IMR-90 (cell line): ENCODE measurements around the gene CD70. TPM values are rescaled to one million over a fixed set of nuclear protein-coding genes. Genes with fewer than 3 reads are reported as not detected.

ENCODE experiments used
- ATAC-seq: fragments of 200-7000 bp; cut with Tn5 transposase; 2 replicates; pipeline ENCODE4 v1.9.1; 2020; ENCODE audit warnings: low read depth, mild to moderate bottlenecking, moderate library complexity
- BruUV-seq: library from RNA; stranded (reverse); fragments of 400-500 nt; replicated peaks from 2 replicates; lab custom pipeline; 2021; lab: Mats Ljungman, UMichigan
- CTCF ChIA-PET: fragments of 300-600 bp; formaldehyde crosslinking; extraction: SDS; loops from one replicate; lab custom pipeline; 2021; ENCODE audit warnings: antibody characterized with exemption; lab: Yijun Ruan, JAX
- POLR2A ChIA-PET: fragments of 300-600 bp; sonication (Branson Sonifier 250); formaldehyde crosslinking; loops from one replicate; lab custom pipeline; 2022; ENCODE audit warnings: antibody characterized with exemption; ENCODE audit not compliant: unreplicated experiment; lab: Charles Lee
- DNase-seq: peaks from one replicate; pipeline ENCODE4 v3.0.0; 2013
- H2AFZ ChIP-seq: replicated peaks from 2 replicates; pipeline ENCODE3; 2013; ENCODE audit warnings: low read length, mild to moderate bottlenecking; ENCODE audit not compliant: poor library complexity
- H2AK5ac ChIP-seq: 2 replicates; pipeline ENCODE4 v1.6.1; 2013; ENCODE audit warnings: low read depth, low read length, inconsistent platforms
- H2AK9ac ChIP-seq: replicated peaks from 2 replicates; pipeline ENCODE3; 2013; ENCODE audit warnings: mild to moderate bottlenecking, low read depth, low read length, moderate library complexity; ENCODE audit not compliant: poor library complexity
- H2BK120ac ChIP-seq: 2 replicates; pipeline ENCODE4 v1.6.1; 2013; ENCODE audit warnings: low read depth, low read length, inconsistent platforms
- H2BK15ac ChIP-seq: 3 replicates; pipeline ENCODE4 v1.6.1; 2013; ENCODE audit warnings: low read depth, low read length, inconsistent platforms
- H2BK20ac ChIP-seq: 2 replicates; pipeline ENCODE4 v1.6.1; 2013; ENCODE audit warnings: low read depth, mild to moderate bottlenecking, inconsistent platforms, low read length, moderate library complexity
- H2BK5ac ChIP-seq: 2 replicates; pipeline ENCODE4 v1.6.1; 2013; ENCODE audit warnings: mild to moderate bottlenecking, low read depth, low read length, inconsistent platforms; ENCODE audit not compliant: poor library complexity, severe bottlenecking
- H3K14ac ChIP-seq: replicated peaks from 2 replicates; pipeline ENCODE4 v1.6.1; 2013; ENCODE audit warnings: low read depth, low read length, inconsistent platforms
- H3K18ac ChIP-seq: 2 replicates; pipeline ENCODE4 v1.6.1; 2013; ENCODE audit warnings: low read depth, low read length, control low read depth
- H3K23ac ChIP-seq: 2 replicates; pipeline ENCODE4 v1.6.1; 2013; ENCODE audit warnings: low read depth, low read length, inconsistent platforms
- H3K27ac ChIP-seq: 2 replicates; pipeline ENCODE4 v1.5.1; 2013; ENCODE audit warnings: mild to moderate bottlenecking, control low read depth, low read length; ENCODE audit not compliant: insufficient read depth
- H3K27me3 ChIP-seq: 2 replicates; pipeline ENCODE4 v1.6.1; 2013; ENCODE audit warnings: low read length; ENCODE audit not compliant: control insufficient read depth, insufficient read depth
- H3K36me3 ChIP-seq: 2 replicates; pipeline ENCODE4 v1.6.1; 2013; ENCODE audit warnings: low read length, mixed read lengths; ENCODE audit not compliant: control insufficient read depth, insufficient read depth
- H3K4ac ChIP-seq: 2 replicates; pipeline ENCODE4 v1.6.1; 2013; ENCODE audit warnings: low read depth, low read length, inconsistent platforms
- H3K4me1 ChIP-seq: 2 replicates; pipeline ENCODE4 v1.6.1; 2013; ENCODE audit warnings: low read length, mixed read lengths; ENCODE audit not compliant: control insufficient read depth, insufficient read depth
- H3K4me2 ChIP-seq: 2 replicates; pipeline ENCODE4 v1.6.1; 2013; ENCODE audit warnings: low read depth, mild to moderate bottlenecking, control low read depth, low read length, moderate library complexity
- H3K4me3 ChIP-seq: 2 replicates; pipeline ENCODE4 v1.5.1; 2013; ENCODE audit warnings: low read depth, mild to moderate bottlenecking, control low read depth, low read length, moderate library complexity; ENCODE audit not compliant: insufficient read depth
- H3K56ac ChIP-seq: 2 replicates; pipeline ENCODE4 v1.6.1; 2013; ENCODE audit warnings: low read length, inconsistent platforms; ENCODE audit not compliant: insufficient read depth; ENCODE audit errors: extremely low read depth
- H3K79me1 ChIP-seq, 2 experiments: 2 replicates each; pipeline ENCODE4 v1.6.1; 2013; ENCODE audit warnings: low read length in 2 of 2, inconsistent platforms in 1 of 2, low read depth in 1 of 2
- H3K9ac ChIP-seq: 2 replicates; pipeline ENCODE4 v1.6.1; 2013; ENCODE audit warnings: low read depth, low read length, control low read depth
- H3K9me1 ChIP-seq: 2 replicates; pipeline ENCODE4 v1.6.1; 2013; ENCODE audit warnings: low read length, inconsistent platforms; ENCODE audit not compliant: insufficient read depth
- H3K9me3 ChIP-seq: 2 replicates; pipeline ENCODE4 v1.6.1; 2013; ENCODE audit warnings: low read length; ENCODE audit not compliant: control insufficient read depth, insufficient read depth
- H4K20me1 ChIP-seq: 2 replicates; pipeline ENCODE4 v1.6.1; 2013; ENCODE audit warnings: low read length, inconsistent platforms; ENCODE audit not compliant: insufficient read depth
- H4K5ac ChIP-seq: 2 replicates; pipeline ENCODE4 v1.6.1; 2013; ENCODE audit warnings: mild to moderate bottlenecking, low read depth, low read length, control low read depth
- H4K8ac ChIP-seq, 2 experiments: 2 replicates each; pipeline ENCODE4 v1.6.1; 2013; ENCODE audit warnings: low read depth in 2 of 2, low read length in 2 of 2, control low read depth in 1 of 2, inconsistent platforms in 1 of 2
- H4K91ac ChIP-seq: 2 replicates; pipeline ENCODE4 v1.6.1; 2013; ENCODE audit warnings: low read depth, low read length, inconsistent platforms; ENCODE audit not compliant: insufficient read depth
- BHLHE40 ChIP-seq: fragments of 150-350 bp; IDR thresholded peaks from 2 replicates; pipeline ENCODE4 v1.6.1; 2016; ENCODE audit warnings: mild to moderate bottlenecking, low read depth, low read length
- CEBPB ChIP-seq: IDR thresholded peaks from 2 replicates; pipeline ENCODE4 v1.6.1; 2012; ENCODE audit warnings: low read depth, low read length, improper control_type of control experiment
- CHD1 ChIP-seq: IDR thresholded peaks from 2 replicates; pipeline ENCODE4 v1.6.1; 2012; ENCODE audit warnings: low read depth, low read length, improper control_type of control experiment
- FOS ChIP-seq: fragments of 150-350 bp; IDR thresholded peaks from 2 replicates; pipeline ENCODE4 v1.6.1; 2016; ENCODE audit warnings: low read depth, low read length
- MAFK ChIP-seq: IDR thresholded peaks from 2 replicates; pipeline ENCODE4 v1.6.1; 2012; ENCODE audit warnings: low read depth, low read length, improper control_type of control experiment
- MAZ ChIP-seq: IDR thresholded peaks from 2 replicates; pipeline ENCODE4 v1.6.1; 2012; ENCODE audit warnings: low read depth, mild to moderate bottlenecking, low read length, improper control_type of control experiment, moderate library complexity, borderline replicate concordance
- MXI1 ChIP-seq: IDR thresholded peaks from 2 replicates; pipeline ENCODE4 v1.6.1; 2012; ENCODE audit warnings: low read depth, mild to moderate bottlenecking, low read length, moderate library complexity, borderline replicate concordance
- NFE2L2 ChIP-seq: fragments of 150-350 bp; IDR thresholded peaks from 2 replicates; pipeline ENCODE4 v1.6.1; 2016; ENCODE audit warnings: low read depth, mild to moderate bottlenecking, low read length
- POLR2A ChIP-seq: IDR thresholded peaks from 2 replicates; pipeline ENCODE4 v1.6.1; 2012; ENCODE audit warnings: mild to moderate bottlenecking, low read depth, low read length
- RAD21 ChIP-seq: IDR thresholded peaks from 2 replicates; pipeline ENCODE4 v1.6.1; 2012; ENCODE audit warnings: low read length, improper control_type of control experiment
- RCOR1 ChIP-seq: IDR thresholded peaks from 2 replicates; pipeline ENCODE4 v1.6.1; 2012; ENCODE audit warnings: mild to moderate bottlenecking, low read length, improper control_type of control experiment; ENCODE audit not compliant: insufficient replicate concordance
- RFX5 ChIP-seq: IDR thresholded peaks from 2 replicates; pipeline ENCODE4 v1.8.0; 2012; ENCODE audit warnings: low read depth, mild to moderate bottlenecking, low read length, moderate library complexity
- SMC3 ChIP-seq: fragments of 150-350 bp; IDR thresholded peaks from 2 replicates; pipeline ENCODE4 v1.6.1; 2016; ENCODE audit warnings: low read depth, mild to moderate bottlenecking, antibody characterized with exemption, low read length, moderate library complexity
- WGBS, 2 experiments: methylation state at CpG; one replicate each; pipeline versions ENCODE4 v1.1.5 to v1.1.7; 2013; ENCODE audit warnings: missing lambda C conversion rate in 2 of 2; ENCODE audit not compliant: insufficient read length in 1 of 2; ENCODE audit errors: extremely low coverage in 2 of 2; 5-methylcytosine and 5-hydroxymethylcytosine counted together
- dilution Hi-C: fragments of 300-500 bp; cut with HindIII; formaldehyde crosslinking; loops from one replicate; pipeline ENCODE4 v1.14.3; 2018; ENCODE audit warnings: low sequenced_read_pairs; ENCODE audit not compliant: unreplicated experiment
- in situ Hi-C: fragments of 300-500 bp; cut with MboI; formaldehyde crosslinking; loops from 3 replicates; pipeline ENCODE4 v1.14.3; 2019; ENCODE audit warnings: low sequenced_read_pairs, inconsistent platforms, mixed read lengths
- intact Hi-C: fragments of 100-400 bp; cut with micrococcal nuclease; formaldehyde crosslinking; loops from 2 replicates; pipeline ENCODE4 v1.10.0; 2022
- polyA plus RNA-seq, 3 experiments: library from polyadenylated mRNA; depleted of rRNA; stranded (reverse); fragments of >200 nt; gene quantifications; 2 replicates each; pipeline ENCODE4 v1.2.3, GENCODE V29; 2012; ENCODE audit warnings: low replicate concordance in 1 of 3
- total RNA-seq: library from RNA; depleted of rRNA; stranded (reverse); fragments of >200 nt; gene quantifications from 2 replicates; pipeline ENCODE4 v1.2.3, GENCODE V29; 2012
- TF ChIP-seq, protein P1 (sequence below): conservative IDR thresholded peaks from 2 replicates; pipeline ENCODE4 v1.5.1; 2012; ENCODE audit warnings: mild to moderate bottlenecking, low read depth, low read length, improper control_type of control experiment
- TF ChIP-seq, protein P2 (sequence below): fragments of 150-350 bp; IDR thresholded peaks from 2 replicates; pipeline ENCODE4 v1.6.1; 2016; ENCODE audit warnings: low read depth, mild to moderate bottlenecking, low read length, moderate library complexity, borderline replicate concordance

Gene CD70
- total and polyA plus RNA-seq, 2 of the 4 experiments (the other 2 are of a cell fraction): not detected

DNA sequence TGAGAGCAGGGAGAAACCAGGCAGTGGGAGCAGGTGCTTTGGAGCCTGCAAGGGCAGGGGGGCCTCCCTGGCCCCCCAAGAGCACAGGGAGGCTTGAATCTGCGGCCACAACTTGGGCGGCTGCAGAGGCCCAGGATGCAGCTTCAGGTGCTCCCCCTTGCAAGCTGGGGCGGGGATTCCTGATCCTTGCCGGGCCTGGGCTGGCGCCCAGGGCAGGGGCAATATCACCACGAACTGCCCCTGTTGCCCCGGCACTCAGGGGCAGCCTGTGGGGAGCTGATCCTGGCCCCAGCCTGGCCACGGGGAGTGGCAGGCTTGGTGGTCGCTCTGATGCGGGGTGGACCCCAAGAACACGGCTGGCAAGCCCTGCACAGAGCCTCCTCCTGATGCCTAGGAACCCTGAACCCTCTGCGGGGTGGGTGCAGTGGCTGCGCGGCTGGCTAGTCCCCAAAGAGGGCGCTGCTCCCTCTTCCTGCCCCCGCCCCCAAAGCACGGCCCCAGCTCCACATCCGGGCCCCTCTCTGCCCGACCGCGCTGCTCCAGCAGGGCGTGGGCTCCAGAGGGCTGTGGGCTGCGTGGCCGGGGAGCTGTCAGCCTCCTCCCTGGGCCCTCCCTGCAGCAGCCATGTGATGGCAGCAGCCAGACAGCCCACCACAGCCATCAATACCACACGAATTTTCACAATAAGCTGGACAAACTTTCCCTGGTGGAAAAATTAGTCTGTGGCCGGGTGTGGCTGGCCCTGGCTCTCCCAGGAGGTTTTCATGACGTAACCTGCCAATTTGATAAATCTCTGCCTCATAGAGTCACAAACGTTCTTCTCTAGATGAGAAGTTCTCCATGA, 39.1 kb downstream of the CD70 start:
- Histone ChIP-seq H3K27me3 (no peaks in the 10 kb centered on the region), H3K36me3 (no peaks in the 10 kb centered on the region), H3K9me3 (peaks cover 6% of the 10 kb centered on the region), H3K27ac (no peak overlapping the region), H3K79me1 (no peaks in the 10 kb centered on the region), H2AK5ac (no peak overlapping the region), H3K4me3 (no peak overlapping the region), H3K9ac (no peak overlapping the region), H2AFZ (no peak overlapping the region), H4K91ac (no peak overlapping the region), H2AK9ac (no peak overlapping the region), H3K9me1 (no peaks in the 10 kb centered on the region), H4K20me1 (no peaks in the 10 kb centered on the region), H4K8ac (no peak overlapping the region), H3K18ac (no peak overlapping the region), H3K23ac (no peak overlapping the region), H3K4ac (no peak overlapping the region), H2BK5ac (no peak overlapping the region), H2BK15ac (no peak overlapping the region), H4K5ac (no peak overlapping the region), H3K4me2 (no peak overlapping the region), H3K14ac (no peak overlapping the region), H2BK20ac (no peak overlapping the region), H2BK120ac (no peak overlapping the region), H3K4me1 (no peaks in the 10 kb centered on the region), H3K56ac (no peak overlapping the region)
- dilution Hi-C loops (no loop called here), in situ Hi-C loops (no loop called here), intact Hi-C loops (no loop called here)
- no TSS peak for BruUV-seq
- ChIA-PET CTCF (no interaction called here), POLR2A (no interaction called here)
- DNase-seq (no peak), ATAC-seq (no peak)
- WGBS, 2 experiments: 69% methylated on average over 9 of the region's 28 CpGs; no CpG with 5 or more reads in 1 of the 2 experiments
- TF ChIP-seq MAZ (no peak), POLR2A (no peak), RCOR1 (no peak), SMC3 (no peak), NFE2L2 (no peak), CHD1 (no peak), BHLHE40 (no peak), MXI1 (no peak), RAD21 (no peak), MAFK (no peak), FOS (no peak), RFX5 (no peak), CEBPB (no peak)
- TF ChIP-seq, protein P1, sequence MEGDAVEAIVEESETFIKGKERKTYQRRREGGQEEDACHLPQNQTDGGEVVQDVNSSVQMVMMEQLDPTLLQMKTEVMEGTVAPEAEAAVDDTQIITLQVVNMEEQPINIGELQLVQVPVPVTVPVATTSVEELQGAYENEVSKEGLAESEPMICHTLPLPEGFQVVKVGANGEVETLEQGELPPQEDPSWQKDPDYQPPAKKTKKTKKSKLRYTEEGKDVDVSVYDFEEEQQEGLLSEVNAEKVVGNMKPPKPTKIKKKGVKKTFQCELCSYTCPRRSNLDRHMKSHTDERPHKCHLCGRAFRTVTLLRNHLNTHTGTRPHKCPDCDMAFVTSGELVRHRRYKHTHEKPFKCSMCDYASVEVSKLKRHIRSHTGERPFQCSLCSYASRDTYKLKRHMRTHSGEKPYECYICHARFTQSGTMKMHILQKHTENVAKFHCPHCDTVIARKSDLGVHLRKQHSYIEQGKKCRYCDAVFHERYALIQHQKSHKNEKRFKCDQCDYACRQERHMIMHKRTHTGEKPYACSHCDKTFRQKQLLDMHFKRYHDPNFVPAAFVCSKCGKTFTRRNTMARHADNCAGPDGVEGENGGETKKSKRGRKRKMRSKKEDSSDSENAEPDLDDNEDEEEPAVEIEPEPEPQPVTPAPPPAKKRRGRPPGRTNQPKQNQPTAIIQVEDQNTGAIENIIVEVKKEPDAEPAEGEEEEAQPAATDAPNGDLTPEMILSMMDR: no peak
- TF ChIP-seq, protein P2, sequence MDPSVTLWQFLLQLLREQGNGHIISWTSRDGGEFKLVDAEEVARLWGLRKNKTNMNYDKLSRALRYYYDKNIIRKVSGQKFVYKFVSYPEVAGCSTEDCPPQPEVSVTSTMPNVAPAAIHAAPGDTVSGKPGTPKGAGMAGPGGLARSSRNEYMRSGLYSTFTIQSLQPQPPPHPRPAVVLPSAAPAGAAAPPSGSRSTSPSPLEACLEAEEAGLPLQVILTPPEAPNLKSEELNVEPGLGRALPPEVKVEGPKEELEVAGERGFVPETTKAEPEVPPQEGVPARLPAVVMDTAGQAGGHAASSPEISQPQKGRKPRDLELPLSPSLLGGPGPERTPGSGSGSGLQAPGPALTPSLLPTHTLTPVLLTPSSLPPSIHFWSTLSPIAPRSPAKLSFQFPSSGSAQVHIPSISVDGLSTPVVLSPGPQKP: no peak
